ENCODE results near the gene ENOPH1.
"Not testable (repeated sequence)": the region's sequence is repeated elsewhere in the genome, so short reads cannot be mapped to it uniquely, and the experiment has no call there.

The ENOPH1 gene

DNA sequence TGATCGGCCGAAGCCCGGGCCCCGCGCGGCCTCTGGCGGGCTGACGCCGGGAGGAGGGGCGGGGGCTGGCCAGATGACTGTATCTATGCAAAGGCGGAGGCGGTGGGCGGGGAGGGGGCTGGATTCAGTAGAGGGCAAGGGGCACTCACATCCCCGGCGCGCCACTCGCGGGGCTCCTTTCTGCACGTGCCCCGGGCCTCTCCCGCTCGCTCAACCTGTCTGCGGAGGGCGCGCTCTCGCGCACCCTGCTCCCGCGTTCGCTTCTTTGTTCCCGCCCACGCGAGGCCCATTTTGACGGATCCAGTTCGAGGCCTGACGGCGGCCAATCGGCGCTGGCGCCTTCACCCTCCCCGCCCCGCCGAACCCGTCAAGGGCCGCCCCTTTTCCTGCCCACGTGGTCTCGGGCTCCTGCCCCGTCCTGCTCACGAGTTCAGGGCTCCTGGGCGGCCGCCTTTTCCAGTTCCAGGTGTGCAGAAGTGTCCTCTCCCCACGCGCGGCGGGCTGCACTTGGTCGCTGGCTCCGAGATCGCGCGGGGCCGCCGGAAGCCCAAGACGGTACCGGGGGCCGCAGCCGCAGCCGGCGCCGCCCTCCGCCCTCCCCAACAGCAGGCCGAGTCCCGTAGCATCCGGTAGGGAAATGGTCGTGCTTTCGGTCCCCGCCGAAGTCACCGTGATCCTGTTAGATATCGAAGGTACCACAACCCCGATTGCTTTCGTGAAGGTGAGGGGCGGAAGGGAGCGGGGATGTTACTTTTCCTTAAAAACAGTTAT lies at the start of gene ENOPH1, which contains the start of gene HNRNPDL:
TSS of gene ENOPH1 (plus strand) at position 398 of the 771 bp plus-strand sequence. CDS start at position 638, 240 bp downstream.
TSS of gene HNRNPDL (minus strand) at position 270 of the 771 bp plus-strand sequence. CDS start 772 bp downstream, outside the sequence.
- DNase-seq: peak; percentile 98

DNA sequence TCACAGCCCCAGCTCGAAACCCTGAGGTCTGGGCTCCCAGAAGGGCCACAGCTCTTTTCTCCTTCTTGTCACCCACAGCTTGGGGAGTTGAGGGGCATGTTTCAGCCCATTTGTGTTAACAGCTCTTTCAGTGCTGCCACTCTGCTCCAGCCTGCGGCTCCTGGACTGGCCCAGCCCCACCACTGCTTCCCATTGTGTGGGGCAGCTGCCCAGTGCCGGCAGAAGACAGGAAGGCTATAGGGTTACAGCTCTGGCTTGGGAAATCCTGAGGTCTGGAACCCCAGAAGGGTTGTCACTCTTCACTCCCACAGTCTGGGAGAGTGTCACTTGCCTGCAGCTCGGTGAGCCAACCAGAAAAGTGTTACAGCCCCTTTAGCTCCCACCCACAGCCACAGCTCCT lies 49.6 kb upstream of the ENOPH1 start:
- no peak for DNase-seq

DNA sequence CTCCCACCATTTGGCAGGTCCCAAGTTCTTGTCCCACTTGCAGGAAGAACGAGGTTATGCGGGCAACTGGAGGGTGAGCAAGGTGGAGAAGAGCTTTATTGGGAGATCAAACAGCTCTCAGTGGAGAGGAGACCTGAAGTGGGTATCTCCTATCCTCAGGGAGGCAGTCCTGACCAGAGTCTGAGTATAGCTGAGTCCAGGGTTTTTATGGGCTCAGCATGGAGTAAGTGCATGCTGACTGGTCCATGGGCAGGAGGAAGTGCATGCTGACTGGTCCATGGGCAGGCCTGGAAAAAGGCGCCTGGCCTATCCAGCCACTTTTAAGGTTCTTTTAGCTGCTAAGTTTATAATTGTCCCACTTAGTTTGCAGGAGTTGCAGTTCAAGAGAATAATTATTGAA lies 49.2 kb upstream of the ENOPH1 start:
- no peak for DNase-seq

DNA sequence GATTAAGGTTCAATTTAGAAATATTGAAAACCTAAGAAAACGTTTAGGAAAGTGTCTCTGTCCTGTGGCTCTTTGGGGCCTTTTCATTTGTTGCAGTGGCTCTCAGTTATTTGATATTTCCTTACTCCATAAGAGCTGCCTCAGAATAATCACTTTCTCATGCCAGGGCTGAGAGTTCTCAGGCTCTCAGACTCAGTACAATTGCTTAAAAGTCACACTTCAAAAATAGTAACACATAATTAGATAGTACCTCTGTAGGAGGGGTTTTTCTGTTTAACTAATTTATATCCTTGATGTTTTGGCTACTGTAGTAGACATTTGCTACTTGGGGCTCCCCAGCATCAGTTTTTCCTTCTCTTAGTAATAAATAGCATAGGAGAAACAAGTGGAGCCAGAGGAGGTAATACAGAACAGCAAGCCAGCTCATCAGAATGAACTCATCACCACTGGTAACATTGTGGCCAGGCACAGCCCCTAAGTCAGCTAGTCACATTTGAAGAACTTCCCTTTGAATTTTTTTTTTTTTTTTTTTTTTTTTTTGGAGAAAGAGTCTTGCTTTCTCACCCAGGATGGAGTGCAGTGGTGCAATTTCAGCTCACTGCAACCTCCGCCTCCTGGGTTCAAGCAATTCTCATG lies 48.6 kb upstream of the ENOPH1 start:
- DNase-seq: no peak

DNA sequence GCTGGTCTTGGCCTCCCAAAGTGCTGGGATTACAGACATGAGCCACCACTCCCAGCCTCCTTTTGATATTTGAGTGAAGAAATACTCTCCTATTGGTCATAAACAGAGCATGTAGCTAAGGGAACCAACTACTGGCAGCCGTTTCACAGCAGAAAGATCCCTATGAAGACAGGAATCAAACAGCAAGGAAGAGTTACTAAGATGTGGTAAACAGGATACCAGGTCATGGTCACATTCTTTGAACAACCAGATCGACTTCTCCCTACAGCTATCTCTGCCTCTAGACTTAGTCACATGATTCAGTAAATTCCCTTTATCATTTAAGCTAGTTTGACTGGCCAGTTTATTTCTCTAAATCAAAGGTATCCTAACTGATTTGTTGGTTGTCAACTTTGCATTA lies 47.6 kb upstream of the ENOPH1 start:
- no peak for DNase-seq

DNA sequence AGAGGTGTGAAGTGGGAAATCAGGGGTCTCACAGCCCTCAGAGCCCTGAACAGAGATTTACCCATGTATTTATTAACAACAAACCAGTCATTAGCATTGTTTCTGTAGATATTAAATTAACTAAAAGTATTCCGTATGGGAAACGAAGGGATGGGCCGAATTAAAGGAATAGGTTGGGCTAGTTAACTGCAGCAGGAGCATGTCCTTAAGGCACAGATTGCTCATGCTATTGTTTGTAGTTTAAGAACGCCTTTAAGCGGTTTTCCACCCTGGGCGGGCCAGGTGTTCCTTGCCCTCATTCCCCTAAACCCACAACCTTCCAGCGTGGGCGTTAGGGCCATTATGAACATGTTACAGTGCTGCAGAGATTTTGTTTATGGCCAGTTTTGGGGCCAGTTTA lies 44.1 kb upstream of the ENOPH1 start:
- DNase-seq: not testable (repeated sequence)

DNA sequence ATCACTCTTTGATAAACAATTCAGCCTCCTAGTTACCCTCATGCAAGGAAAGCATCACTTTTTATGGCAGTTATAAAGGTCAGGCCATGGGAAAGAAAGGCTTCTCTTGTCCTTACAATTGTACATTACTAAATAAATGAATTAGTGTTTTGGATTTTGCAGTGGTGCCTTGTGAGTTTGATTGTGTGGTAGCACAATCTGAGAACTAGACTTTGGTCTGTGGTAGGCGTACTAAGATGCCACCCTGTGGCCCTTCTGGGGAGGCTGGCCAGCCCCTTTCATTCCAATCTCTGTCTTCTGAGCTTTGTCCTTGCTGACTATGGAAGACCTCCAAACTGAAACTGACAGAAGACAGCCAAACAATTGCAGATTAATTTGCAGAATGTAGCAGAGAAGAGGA lies 42.0 kb upstream of the ENOPH1 start:
- DNase-seq: no peak

DNA sequence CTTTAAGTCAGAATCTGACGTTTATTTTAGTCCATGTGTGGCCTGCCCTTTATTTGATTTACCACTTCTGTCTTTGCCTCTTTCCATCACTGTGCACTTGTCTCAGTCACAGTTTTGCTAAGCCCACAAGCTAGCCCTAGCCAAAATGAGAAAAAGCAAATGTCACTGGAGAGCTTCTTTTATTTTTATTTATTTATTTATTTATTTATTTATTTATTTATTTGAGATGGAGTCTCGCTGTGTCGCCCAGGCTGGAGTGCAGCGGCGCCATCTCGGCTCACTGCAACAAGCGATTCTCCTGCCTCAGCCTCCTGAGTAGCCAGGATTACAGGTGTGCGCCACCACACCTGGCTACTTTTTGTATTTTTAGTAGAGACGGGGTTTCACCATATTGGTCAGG lies 40.3 kb upstream of the ENOPH1 start:
- DNase-seq: not testable (repeated sequence)

DNA sequence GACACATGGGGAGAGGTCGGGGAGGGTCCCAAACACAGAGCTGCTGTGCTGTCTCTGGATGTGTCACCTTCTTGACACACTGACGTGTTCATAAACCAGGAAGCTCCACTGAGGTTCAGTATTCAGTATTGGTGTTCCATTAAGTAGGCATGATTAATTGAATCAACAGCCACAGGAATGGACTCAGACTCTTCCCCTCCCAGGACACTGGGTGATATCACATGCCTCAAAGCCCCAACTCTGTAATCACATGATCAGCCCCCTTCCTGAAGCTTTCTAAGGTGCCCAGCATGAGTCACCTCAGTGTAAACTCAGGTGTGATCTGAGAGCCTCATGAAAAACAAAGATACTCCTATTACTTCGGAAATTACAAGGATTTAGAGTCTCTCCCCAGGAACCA lies 35.5 kb upstream of the ENOPH1 start:
- DNase-seq: no peak

DNA sequence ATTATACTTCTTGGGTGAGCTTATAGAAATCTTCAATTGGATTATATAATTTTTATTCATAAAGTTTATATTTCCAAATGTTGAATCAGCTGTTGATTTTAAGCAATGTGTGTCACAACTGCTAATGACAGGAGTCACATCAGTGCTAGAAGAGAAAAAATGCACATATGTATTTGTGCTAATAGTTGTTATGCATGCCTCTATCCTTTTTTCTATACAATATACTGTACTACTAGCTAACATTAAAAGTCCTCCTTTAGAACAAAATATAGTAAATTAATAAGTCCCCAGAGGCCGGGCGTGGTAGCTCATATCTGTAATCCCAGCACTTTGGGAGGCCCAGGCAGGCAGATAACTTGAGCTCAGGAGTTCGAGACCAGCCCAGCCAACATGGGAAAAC lies 32.9 kb upstream of the ENOPH1 start:
- DNase-seq: no peak

DNA sequence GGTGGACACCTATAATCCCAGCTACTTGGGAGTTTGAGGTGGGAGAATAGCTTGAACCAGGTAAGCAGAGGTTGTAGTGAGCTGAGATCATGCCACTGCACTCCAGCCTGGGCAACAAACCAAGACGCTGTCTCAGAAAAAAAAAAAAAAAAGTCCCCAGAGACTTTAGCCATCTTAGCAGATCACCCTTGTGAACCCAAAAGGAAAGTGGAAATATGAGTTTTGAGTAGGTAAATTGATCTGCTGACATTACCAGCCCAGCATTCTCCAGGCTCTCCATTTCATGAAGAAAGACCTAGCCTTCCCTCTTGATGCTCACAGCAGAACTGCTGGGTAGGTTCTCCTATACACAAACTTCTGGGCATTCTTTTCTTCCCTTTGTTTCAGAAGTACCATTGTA lies 32.1 kb upstream of the ENOPH1 start:
- no peak for DNase-seq

DNA sequence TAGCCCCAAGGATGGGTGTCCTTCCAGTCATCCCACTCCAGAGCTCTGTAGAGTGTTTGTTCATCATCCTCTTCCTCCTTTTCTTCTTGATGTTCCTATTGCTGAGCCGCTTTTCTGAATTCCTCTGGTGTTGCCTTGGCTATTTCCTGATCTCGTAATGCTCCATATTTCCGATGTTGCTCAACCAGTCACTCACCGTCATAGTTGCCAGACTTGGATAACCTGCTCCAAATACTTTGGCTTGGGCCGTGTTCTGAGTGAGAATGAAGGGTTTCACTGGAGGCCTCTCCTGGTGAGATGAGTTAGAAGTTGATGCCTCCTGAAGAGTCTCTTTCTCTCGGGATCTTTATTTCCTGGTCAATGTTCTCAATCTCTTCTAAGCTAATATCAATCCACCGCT lies 28.8 kb upstream of the ENOPH1 start:
- DNase-seq: no peak

DNA sequence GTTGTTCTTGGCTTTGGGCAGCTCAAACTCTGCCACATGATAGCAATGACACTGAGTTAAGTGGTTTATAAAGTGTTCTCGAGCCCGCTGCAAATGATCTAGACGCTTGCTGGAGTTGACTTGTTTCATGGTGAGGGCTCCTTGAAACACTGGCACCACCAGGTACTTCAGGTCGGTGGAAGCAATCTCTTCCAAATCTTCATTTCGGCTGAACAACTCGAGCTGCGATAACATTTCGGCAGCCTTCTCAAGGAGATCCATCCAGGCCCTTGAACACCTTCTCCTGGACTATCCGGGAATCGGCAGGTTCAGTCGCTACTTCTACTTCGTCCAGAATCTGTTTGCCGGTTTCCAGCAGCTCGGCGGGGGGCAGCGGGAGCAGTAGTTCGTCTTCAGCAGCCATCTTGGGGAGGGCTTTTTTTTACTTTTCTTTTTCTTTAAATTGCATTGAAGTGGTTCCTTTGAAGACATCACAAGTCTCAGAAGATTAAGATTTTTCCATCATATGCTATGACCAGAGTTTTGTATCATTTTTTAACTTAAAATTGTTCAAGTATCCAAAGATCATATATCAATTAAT lies 28.1 kb upstream of the ENOPH1 start:
- no peak for DNase-seq

DNA sequence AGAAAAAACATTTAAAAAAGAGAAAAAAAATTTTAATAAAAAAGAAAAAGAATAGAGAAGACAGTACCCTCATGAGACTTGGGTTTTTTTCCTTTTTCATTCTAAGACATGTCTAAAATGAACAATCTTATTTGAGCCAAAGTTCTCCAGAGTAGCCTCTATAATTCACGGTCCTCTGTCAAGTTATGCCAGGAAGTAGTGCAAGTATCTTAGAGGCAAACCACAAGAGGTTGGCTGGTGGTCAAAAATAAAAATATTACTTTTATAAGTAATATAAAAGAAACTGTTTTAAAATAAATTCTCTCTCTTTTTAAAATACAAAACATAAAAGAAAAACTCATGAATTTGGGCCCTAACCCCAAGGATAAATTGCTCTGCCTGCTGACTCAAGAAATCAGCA lies 26.7 kb upstream of the ENOPH1 start:
- no peak for DNase-seq

DNA sequence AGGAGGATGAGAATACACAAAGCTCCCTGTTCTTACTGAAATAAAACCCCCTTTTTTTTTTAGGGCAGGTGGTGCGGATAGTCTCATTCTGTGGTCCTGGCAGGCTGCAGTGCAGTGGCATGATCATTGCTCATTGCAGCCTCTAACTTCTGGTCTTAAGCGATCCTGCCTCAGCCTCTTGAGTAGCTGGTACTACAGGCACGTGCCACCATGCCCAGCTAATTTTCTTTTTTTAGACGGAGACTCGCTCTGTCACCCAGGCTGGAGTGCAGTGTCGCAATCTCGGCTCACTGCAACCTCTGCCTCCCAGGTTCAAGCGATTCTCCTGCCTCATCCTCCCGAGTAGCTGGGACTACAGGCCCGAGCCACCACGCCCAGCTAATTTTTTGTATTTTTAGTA lies 15.3 kb upstream of the ENOPH1 start:
- not testable (repeated sequence) for DNase-seq

DNA sequence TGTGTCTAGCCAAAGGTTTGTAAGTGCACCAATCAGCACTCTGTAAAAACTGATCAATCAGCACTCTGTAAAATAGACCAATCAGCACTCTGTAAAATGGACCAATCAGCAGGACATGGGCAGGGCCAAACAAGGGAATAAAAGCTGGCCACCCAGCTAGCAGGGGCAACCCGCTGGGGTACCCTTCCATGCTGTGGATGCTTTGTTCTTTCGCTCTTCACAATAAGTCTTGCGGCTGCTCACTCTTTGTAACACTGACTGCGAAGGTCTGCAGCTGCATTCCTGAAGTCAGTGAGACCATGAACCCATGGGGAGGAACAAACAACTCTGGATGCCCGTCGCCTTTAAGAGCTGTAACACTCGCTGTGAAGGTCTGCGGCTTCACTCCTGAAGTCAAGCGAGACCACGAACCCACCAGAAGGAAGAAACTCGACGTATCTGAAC lies 14.4 kb upstream of the ENOPH1 start:
- DNase-seq: no peak

DNA sequence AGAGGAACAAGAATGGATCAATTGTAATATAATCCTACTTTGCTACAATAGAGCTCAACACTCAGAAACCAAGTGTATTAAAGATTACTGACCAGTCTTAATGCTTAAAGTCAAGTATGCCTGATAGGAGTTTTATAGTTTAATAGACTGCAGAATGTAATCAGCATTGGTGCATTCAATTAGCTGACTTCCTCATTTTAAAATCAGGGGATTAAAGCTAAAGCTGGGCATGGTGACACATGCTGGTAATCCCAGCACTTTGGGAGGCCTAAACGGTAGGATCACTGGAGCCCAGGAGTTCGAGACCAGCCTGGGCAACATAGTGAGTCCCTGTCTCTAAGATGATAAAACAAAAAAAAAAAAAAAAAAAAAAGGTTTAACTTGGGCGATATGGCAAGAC lies 10.9 kb upstream of the ENOPH1 start:
- no peak for DNase-seq

DNA sequence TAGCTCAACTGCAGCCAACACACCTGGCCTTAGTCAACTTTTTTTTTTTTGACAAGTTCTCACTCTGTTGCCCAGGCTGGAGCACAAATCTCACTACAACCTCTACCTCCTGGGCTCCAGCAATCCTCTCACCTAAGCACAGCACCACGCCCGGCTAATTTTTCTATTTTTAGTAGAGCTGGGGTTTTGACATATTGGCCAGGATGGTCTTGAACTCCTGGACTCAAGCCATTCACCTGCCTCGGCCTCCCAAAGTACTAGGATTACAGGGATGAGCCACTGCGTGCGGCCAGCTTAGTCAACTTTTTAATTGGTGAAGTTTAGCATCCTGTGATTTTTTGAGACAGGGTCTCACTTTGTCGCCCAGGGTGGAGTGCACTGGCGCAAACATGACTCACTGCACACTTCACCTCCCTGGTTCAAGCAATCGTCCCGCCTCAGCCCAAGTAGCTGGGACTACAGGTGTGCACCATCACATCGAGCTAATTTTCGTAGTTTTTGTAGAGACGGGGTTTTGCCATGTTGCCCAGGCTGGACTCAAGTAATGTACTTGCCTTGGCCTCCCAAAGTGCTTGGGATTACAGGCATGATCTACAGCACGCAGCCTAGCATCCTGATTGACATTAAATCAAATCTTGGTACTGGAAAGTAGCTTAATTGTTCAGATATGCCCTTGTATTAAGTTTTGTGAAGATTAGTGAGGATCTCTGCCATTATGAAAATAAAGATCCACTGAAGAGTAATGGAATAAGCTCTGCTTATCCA lies 8.4 kb upstream of the ENOPH1 start:
- no peak for DNase-seq

DNA sequence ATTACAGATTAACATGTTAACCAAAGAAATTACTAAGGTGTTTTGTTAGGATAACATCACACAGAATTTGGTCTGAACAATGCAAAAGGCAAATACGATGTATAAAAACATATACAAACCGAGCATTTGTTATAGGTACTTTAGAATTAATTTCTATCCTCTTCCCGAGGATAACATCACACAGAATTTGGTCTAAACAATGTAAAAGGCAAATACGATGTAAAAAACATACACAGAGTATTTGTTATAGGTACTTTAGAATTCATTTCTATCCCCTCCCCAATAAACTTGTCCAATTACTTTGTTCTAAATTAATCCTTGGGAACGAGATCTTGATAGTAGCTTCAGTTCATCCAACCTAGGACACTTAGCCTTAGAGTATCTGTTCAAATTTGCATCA lies 7.8 kb upstream of the ENOPH1 start:
- DNase-seq: no peak

DNA sequence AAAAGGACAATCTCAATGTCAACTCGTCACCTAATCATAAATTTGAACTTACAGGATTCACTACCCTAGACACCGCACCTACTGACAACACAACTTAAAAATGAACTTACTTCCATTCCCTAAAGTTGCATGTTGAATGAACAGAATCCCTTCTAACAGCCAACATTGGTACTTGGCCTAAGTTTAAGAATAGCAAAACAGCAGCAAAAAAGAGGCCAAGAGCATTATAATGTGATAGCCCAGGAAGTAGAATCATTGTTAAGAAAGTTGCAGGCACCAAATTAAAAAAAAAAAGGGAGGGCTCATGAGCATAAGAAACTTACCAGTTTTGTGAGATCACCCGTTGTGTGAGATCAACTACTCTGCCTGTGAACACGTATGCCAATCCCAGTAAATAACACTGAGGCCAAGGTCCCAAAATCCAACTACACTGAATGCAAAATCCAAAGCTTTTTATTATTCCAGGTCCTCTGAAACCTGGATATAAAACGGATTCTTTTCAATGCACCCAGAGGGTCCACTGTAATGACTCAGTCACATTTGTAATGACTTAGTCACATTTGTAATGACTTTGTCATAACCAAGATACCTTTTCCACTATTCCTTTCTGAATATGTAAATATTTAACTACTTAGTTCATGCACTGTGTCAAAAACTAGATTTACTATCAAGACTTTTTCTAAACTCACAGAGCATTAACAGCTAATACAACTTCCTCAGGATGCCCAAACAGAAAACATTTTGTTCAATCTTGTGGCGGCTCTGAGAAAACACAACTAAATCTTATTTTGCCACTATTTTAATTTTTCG lies 6.9 kb upstream of the ENOPH1 start:
- no peak for DNase-seq

DNA sequence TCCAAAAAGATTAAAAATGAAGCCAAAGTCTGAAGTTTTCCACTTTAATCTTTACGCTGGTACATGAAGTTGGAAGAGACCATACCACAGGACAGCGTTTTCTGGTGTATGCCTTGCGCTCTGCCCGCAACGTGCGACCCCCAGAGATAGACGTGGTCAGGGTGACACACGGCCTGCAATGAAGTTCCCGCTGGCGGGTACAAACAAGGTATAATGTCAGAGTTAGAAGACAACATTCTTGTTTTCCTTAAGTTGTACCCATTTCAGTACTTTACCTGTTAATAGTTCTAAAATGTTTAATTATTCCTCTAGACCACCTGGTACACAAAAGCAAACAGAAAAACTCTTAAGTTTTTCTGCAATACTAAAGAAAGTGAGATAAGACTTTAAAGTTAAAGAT lies 4.9 kb upstream of the ENOPH1 start:
- DNase-seq: no peak

DNA sequence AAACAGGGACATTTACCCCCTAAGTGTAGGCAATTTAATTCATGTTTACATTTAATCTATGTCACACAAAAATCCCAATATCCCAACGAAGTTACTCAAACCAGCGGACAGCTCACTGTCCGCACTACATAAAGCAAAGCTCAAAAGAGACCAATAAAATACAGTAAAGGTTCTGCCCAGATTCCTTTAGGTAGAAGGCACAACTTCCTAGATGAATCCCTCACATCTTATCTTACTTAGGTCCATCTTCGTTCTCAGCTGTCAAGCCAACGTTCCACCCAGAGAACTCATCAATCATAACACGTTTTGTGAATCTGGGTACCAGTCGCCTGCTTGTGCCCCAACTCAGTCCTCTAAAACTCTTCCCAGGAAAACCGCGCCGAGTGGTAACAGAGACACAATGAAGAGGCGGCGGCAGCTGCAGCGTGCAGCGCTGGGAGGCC lies 1.8 kb upstream of the ENOPH1 start:
- no peak for DNase-seq

All from activated CD4-positive, alpha-beta T cell treated with anti-CD3 and anti-CD28 coated beads, Interleukin-2, Interleukin-6, amounts not matched to agents 100 ng/mL and 50 ng/mL, durations not matched to agents 16 hours and 8 hours (primary cell).